ENCODE measurements around the gene C11orf16. TPM values are rescaled to one million over a fixed set of nuclear protein-coding genes. Genes with fewer than 3 reads are reported as not detected.

The C11orf16 gene
- total and polyA plus RNA-seq, 4 donors, result 0.30 to 1.1 (median 0.99) TPM; not detected in 1

GRCh38 chr11:8926236-8926635 is 6.5 kb downstream of the C11orf16 start:
- no peak overlapping the region for H3K4me3 ChIP-seq (ENCODE audit: low read depth, low read length)
- H3K4me1 ChIP-seq (ENCODE audit: control insufficient read depth, insufficient read depth, low read length), result no peaks in the 10 kb centered on the region
- DNase-seq (ENCODE audit: low read depth in 4 of 6, low spot score in 6 of 6), result no peak
- peaks cover 31% of the 10 kb centered on the region for H3K36me3 ChIP-seq (ENCODE audit: control insufficient read depth, insufficient read depth, low read length)
- H3K9me3 ChIP-seq (ENCODE audit: control insufficient read depth, insufficient read depth, low read length), result no peaks in the 10 kb centered on the region
- H3K27ac ChIP-seq (ENCODE audit: low read depth, low read length), result no peak overlapping the region
- WGBS (ENCODE audit: insufficient coverage), result 95% methylated on average over 5 of the region's 5 CpGs
- no peaks in the 10 kb centered on the region for H3K27me3 ChIP-seq (ENCODE audit: control insufficient read depth, insufficient read depth, low read length)

- peaks cover 35% of the 10 kb centered on the region for H3K36me3 ChIP-seq (ENCODE audit: control insufficient read depth, insufficient read depth, low read length)
- no peaks in the 10 kb centered on the region for H3K9me3 ChIP-seq (ENCODE audit: control insufficient read depth, insufficient read depth, low read length)
- H3K27me3 ChIP-seq (ENCODE audit: control insufficient read depth, insufficient read depth, low read length), result no peaks in the 10 kb centered on the region
- 95% methylated on average over 5 of the region's 5 CpGs for WGBS (ENCODE audit: insufficient coverage)
- H3K4me1 ChIP-seq (ENCODE audit: control insufficient read depth, insufficient read depth, low read length), result no peaks in the 10 kb centered on the region
- no peak for DNase-seq (ENCODE audit: low read depth in 4 of 6, low spot score in 6 of 6)
- H3K27ac ChIP-seq (ENCODE audit: low read depth, low read length), result no peak overlapping the region
- no peak overlapping the region for H3K4me3 ChIP-seq (ENCODE audit: low read depth, low read length)
These were observed 7.0 kb downstream of the C11orf16 start for GRCh38 chr11:8925711-8926110.

GRCh38 chr11:8922691-8923090 is 10.1 kb downstream of the C11orf16 start:
- Histone ChIP-seq H3K4me1 (ENCODE audit: control insufficient read depth, insufficient read depth, low read length) (no peaks in the 10 kb centered on the region), H3K36me3 (ENCODE audit: control insufficient read depth, insufficient read depth, low read length) (peaks cover 50% of the 10 kb centered on the region), H3K27ac (ENCODE audit: low read depth, low read length) (no peak overlapping the region), H3K27me3 (ENCODE audit: control insufficient read depth, insufficient read depth, low read length) (no peaks in the 10 kb centered on the region), H3K9me3 (ENCODE audit: control insufficient read depth, insufficient read depth, low read length) (no peaks in the 10 kb centered on the region), H3K4me3 (ENCODE audit: low read depth, low read length) (no peak overlapping the region)
- no peak for DNase-seq (ENCODE audit: low read depth in 4 of 6, low spot score in 6 of 6)
- 100% methylated on average over 3 of the region's 5 CpGs for WGBS (ENCODE audit: insufficient coverage)

- peak overlapping the region; percentile 57 for H3K27ac ChIP-seq (ENCODE audit: low read depth, low read length)
- H3K4me3 ChIP-seq (ENCODE audit: low read depth, low read length), result no peak overlapping the region
- peaks cover 14% of the 10 kb centered on the region for H3K4me1 ChIP-seq (ENCODE audit: control insufficient read depth, insufficient read depth, low read length)
- DNase-seq (ENCODE audit: low read depth in 4 of 6, low spot score in 6 of 6), result peak in 2 of 6 donors; percentile 21 to 51
- H3K9me3 ChIP-seq (ENCODE audit: control insufficient read depth, insufficient read depth, low read length), result no peaks in the 10 kb centered on the region
- peaks cover 38% of the 10 kb centered on the region for H3K36me3 ChIP-seq (ENCODE audit: control insufficient read depth, insufficient read depth, low read length)
- WGBS (ENCODE audit: insufficient coverage), result 44% methylated on average over 4 of the region's 5 CpGs
- no peaks in the 10 kb centered on the region for H3K27me3 ChIP-seq (ENCODE audit: control insufficient read depth, insufficient read depth, low read length)
These were observed 15.5 kb downstream of the C11orf16 start for GRCh38 chr11:8917157-8917825.

GRCh38 chr11:8914661-8915018 is 18.1 kb downstream of the C11orf16 start:
- no peak for DNase-seq (ENCODE audit: low read depth in 4 of 6, low spot score in 6 of 6)
- H3K27ac ChIP-seq (ENCODE audit: low read depth, low read length), result peak overlapping the region; percentile 25
- peaks cover 16% of the 10 kb centered on the region for H3K36me3 ChIP-seq (ENCODE audit: control insufficient read depth, insufficient read depth, low read length)
- H3K4me1 ChIP-seq (ENCODE audit: control insufficient read depth, insufficient read depth, low read length), result peaks cover 20% of the 10 kb centered on the region
- H3K4me3 ChIP-seq (ENCODE audit: low read depth, low read length), result no peak overlapping the region
- H3K27me3 ChIP-seq (ENCODE audit: control insufficient read depth, insufficient read depth, low read length), result no peaks in the 10 kb centered on the region
- no peaks in the 10 kb centered on the region for H3K9me3 ChIP-seq (ENCODE audit: control insufficient read depth, insufficient read depth, low read length)
- no CpG with 5 or more reads among the region's 4 CpGs for WGBS (ENCODE audit: insufficient coverage)

GRCh38 chr11:8913961-8914660 is 18.6 kb downstream of the C11orf16 start:
- Histone ChIP-seq H3K4me1 (ENCODE audit: control insufficient read depth, insufficient read depth, low read length) (peaks cover 21% of the 10 kb centered on the region), H3K4me3 (ENCODE audit: low read depth, low read length) (no peak overlapping the region), H3K27me3 (ENCODE audit: control insufficient read depth, insufficient read depth, low read length) (no peaks in the 10 kb centered on the region), H3K9me3 (ENCODE audit: control insufficient read depth, insufficient read depth, low read length) (no peaks in the 10 kb centered on the region), H3K27ac (ENCODE audit: low read depth, low read length) (peak overlapping the region; percentile 25), H3K36me3 (ENCODE audit: control insufficient read depth, insufficient read depth, low read length) (peaks cover 13% of the 10 kb centered on the region)
- peak in 3 of 6 donors; percentile 35 to 90 (median 76) for DNase-seq (ENCODE audit: low read depth in 4 of 6, low spot score in 6 of 6)
- 13% methylated on average over 1 of the region's 9 CpGs for WGBS (ENCODE audit: insufficient coverage)

- H3K4me3 ChIP-seq (ENCODE audit: low read depth, low read length), result peak within 1 kb of the TSS; percentile 83
- peaks cover 21% of the 10 kb centered on the region for H3K4me1 ChIP-seq (ENCODE audit: control insufficient read depth, insufficient read depth, low read length)
- H3K36me3 ChIP-seq (ENCODE audit: control insufficient read depth, insufficient read depth, low read length), result peaks cover 7% of the 10 kb centered on the region
- no peaks in the 10 kb centered on the region for H3K27me3 ChIP-seq (ENCODE audit: control insufficient read depth, insufficient read depth, low read length)
- peak; percentile 92 to 99 (median 96) for DNase-seq (ENCODE audit: low read depth in 4 of 6, low spot score in 6 of 6)
- H3K9me3 ChIP-seq (ENCODE audit: control insufficient read depth, insufficient read depth, low read length), result no peaks in the 10 kb centered on the region
- peak within 1 kb of the TSS; percentile 90 for H3K27ac ChIP-seq (ENCODE audit: low read depth, low read length)
- under 1% methylated on average over 67 of the region's 68 CpGs for WGBS (ENCODE audit: insufficient coverage)
These were observed 21.5 kb downstream of the C11orf16 start, which contains the start of gene AKIP1 for GRCh38 chr11:8911029-8911823. Gene AKIP1 (plus strand): TSS chr11:8911189. CDS start chr11:8911450, 261 bp downstream.

- no peaks in the 10 kb centered on the region for H3K27me3 ChIP-seq (ENCODE audit: control insufficient read depth, insufficient read depth, low read length)
- no peak overlapping the region for H3K27ac ChIP-seq (ENCODE audit: low read depth, low read length)
- H3K4me3 ChIP-seq (ENCODE audit: low read depth, low read length), result peak overlapping the region; percentile 83
- peaks cover 2% of the 10 kb centered on the region for H3K36me3 ChIP-seq (ENCODE audit: control insufficient read depth, insufficient read depth, low read length)
- H3K4me1 ChIP-seq (ENCODE audit: control insufficient read depth, insufficient read depth, low read length), result peaks cover 21% of the 10 kb centered on the region
- DNase-seq (ENCODE audit: low read depth in 4 of 6, low spot score in 6 of 6), result no peak
- 0% methylated on average over 8 of the region's 19 CpGs for WGBS (ENCODE audit: insufficient coverage)
- no peaks in the 10 kb centered on the region for H3K9me3 ChIP-seq (ENCODE audit: control insufficient read depth, insufficient read depth, low read length)
These were observed 22.1 kb downstream of the C11orf16 start for GRCh38 chr11:8910649-8911026.

- H3K4me3 ChIP-seq (ENCODE audit: low read depth, low read length), result no peak overlapping the region
- H3K36me3 ChIP-seq (ENCODE audit: control insufficient read depth, insufficient read depth, low read length), result no peaks in the 10 kb centered on the region
- no peaks in the 10 kb centered on the region for H3K9me3 ChIP-seq (ENCODE audit: control insufficient read depth, insufficient read depth, low read length)
These were observed 24.6 kb downstream of the C11orf16 start for GRCh38 chr11:8908099-8908498.

More at GRCh38 chr11:8908099-8908498, 24.6 kb downstream of the C11orf16 start:
- H3K27me3 ChIP-seq (ENCODE audit: control insufficient read depth, insufficient read depth, low read length), result no peaks in the 10 kb centered on the region
- H3K27ac ChIP-seq (ENCODE audit: low read depth, low read length), result no peak overlapping the region
- H3K4me1 ChIP-seq (ENCODE audit: control insufficient read depth, insufficient read depth, low read length), result peaks cover 8% of the 10 kb centered on the region
- no peak for DNase-seq (ENCODE audit: low read depth in 4 of 6, low spot score in 6 of 6)

Measured in spinal cord (tissue), 10 donors.